Measurements from ENCODE around the gene OLFML1. TPM values are rescaled to one million over a fixed set of nuclear protein-coding genes. Genes with fewer than 3 reads are reported as not detected.

Gene OLFML1
- total and polyA plus RNA-seq, 2 of the 13 experiments (the other 11 are each of a cell fraction or from before 2014, with no cell fraction given) = 0.89 to 0.90 TPM

- Histone ChIP-seq H3K4me3 (replicated peaks in 1 of 3; ENCODE audit: insufficient read depth in 1 of 3, low read depth in 2 of 3, low read length in 3 of 3) (no peak overlapping the region), H3K4me1 (ENCODE audit: insufficient read depth, low read length) (peaks cover 15% of the 10 kb centered on the region; the same call in 1 of the 2 replicates), H3K27ac (ENCODE audit: extremely low read length, insufficient read depth, low read length) (no peak overlapping the region), H3K9ac (ENCODE audit: insufficient read depth, low read depth, low read length) (no peak overlapping the region), H3K4me2 (ENCODE audit: low read depth, low read length) (no peak overlapping the region), H3K79me2 (ENCODE audit: insufficient read depth, low read length) (no peaks in the 10 kb centered on the region), H2AFZ (ENCODE audit: low read length) (no peak overlapping the region), H3K36me3 (replicated peaks in 1 of 2; ENCODE audit: control insufficient read depth in 1 of 2, insufficient read depth in 2 of 2, low read length in 2 of 2) (no peaks in the 10 kb centered on the region), H4K20me1 (ENCODE audit: insufficient read depth, low read length) (no peaks in the 10 kb centered on the region), H3K27me3 (ENCODE audit: control insufficient read depth in 1 of 2, insufficient read depth in 2 of 2, low read length in 2 of 2) (0 out of 5 replicates have a peak, but pooled peaks cover 0 to 11% of the 10 kb centered on the region in 2 experiments), H3K9me3 (ENCODE audit: low read length) (no peaks in the 10 kb centered on the region)
- no peak for FAIRE-seq
- intact Hi-C loops (cut with micrococcal nuclease; ENCODE audit: unreplicated experiment) (no loop called here), in situ Hi-C loops (cut with HindIII; ENCODE audit: extremely low pct_ligation_motif_present, low pct_unique_long_range_greater_than_20kb) (no loop called here)
- ATAC-seq = no peak
- TF ChIP-seq CHD2 (IDR thresholded peaks at IDR 0.05; ENCODE audit: low read depth, low read length) (no peak), HMGA1 (CRISPR knock-in tag; conservative IDR thresholded peaks at IDR 0.05) (no peak), HDAC6 (IDR thresholded peaks at IDR 0.05; ENCODE audit: low read depth, low read length) (no peak)
- no peak for DNase-seq (ENCODE audit: low spot score)
- whole genome bisulfite sequencing (ENCODE audit: low lambda C conversion rate) = 66% methylated on average over 2 of the region's 2 CpGs
- CTCF ChIA-PET (ENCODE audit: low intra/inter-chr PET ratio, low total read pairs) = no interaction called here
- POLR2A ChIA-PET = no interaction called here
- BruUV-seq (replicated peaks) = no TSS peak
Measured at GRCh38 chr11:7487360-7487759, 2.1 kb downstream of the OLFML1 start.

GRCh38 chr11:7488681-7489080 is 3.4 kb downstream of the OLFML1 start:
- in situ Hi-C loops (cut with HindIII; ENCODE audit: extremely low pct_ligation_motif_present, low pct_unique_long_range_greater_than_20kb) = no loop called here
- ChIA-PET POLR2A (no interaction called here), CTCF (ENCODE audit: low intra/inter-chr PET ratio, low total read pairs) (no interaction called here)
- intact Hi-C loops (cut with micrococcal nuclease; ENCODE audit: unreplicated experiment) = no loop called here
- H3K79me2 ChIP-seq (ENCODE audit: insufficient read depth, low read length) = no peaks in the 10 kb centered on the region
- no peaks in the 10 kb centered on the region for H3K27me3 ChIP-seq (ENCODE audit: control insufficient read depth in 1 of 2, insufficient read depth in 2 of 2, low read length in 2 of 2)
- no peak overlapping the region for H3K4me3 ChIP-seq (replicated peaks in 1 of 3; ENCODE audit: insufficient read depth in 1 of 3, low read depth in 2 of 3, low read length in 3 of 3)
- no peak for ATAC-seq
- no peak overlapping the region for H3K9ac ChIP-seq (ENCODE audit: insufficient read depth, low read depth, low read length)
- no peaks in the 10 kb centered on the region for H3K9me3 ChIP-seq (ENCODE audit: low read length)
- no peak overlapping the region for H2AFZ ChIP-seq (ENCODE audit: low read length)
- no peak for DNase-seq (ENCODE audit: low spot score)
- H3K27ac ChIP-seq (ENCODE audit: extremely low read length, insufficient read depth, low read length) = no peak overlapping the region
- H3K4me1 ChIP-seq (ENCODE audit: insufficient read depth, low read length) = peaks cover 17% of the 10 kb centered on the region
- 30% methylated on average over 1 of the region's 1 CpG for WGBS (ENCODE audit: low lambda C conversion rate)
- H4K20me1 ChIP-seq (ENCODE audit: insufficient read depth, low read length) = no peaks in the 10 kb centered on the region
- FAIRE-seq = no peak
- H3K36me3 ChIP-seq (replicated peaks in 1 of 2; ENCODE audit: control insufficient read depth in 1 of 2, insufficient read depth in 2 of 2, low read length in 2 of 2) = no peaks in the 10 kb centered on the region
- no peak overlapping the region for H3K4me2 ChIP-seq (ENCODE audit: low read depth, low read length)
- BruUV-seq (replicated peaks) = no TSS peak
- TF ChIP-seq SMC3 (IDR thresholded peaks at IDR 0.05; ENCODE audit: low read length) = no peak
- no peak for TF ChIP-seq ZNF224 (CRISPR knock-in tag; IDR thresholded peaks at IDR 0.05)
- TF ChIP-seq CHCHD3 (CRISPR knock-in tag; IDR thresholded peaks at IDR 0.05) = no peak
- TF ChIP-seq ZFP82 (CRISPR knock-in tag; IDR thresholded peaks at IDR 0.05; ENCODE audit: borderline replicate concordance) = no peak
- TF ChIP-seq, protein P1, sequence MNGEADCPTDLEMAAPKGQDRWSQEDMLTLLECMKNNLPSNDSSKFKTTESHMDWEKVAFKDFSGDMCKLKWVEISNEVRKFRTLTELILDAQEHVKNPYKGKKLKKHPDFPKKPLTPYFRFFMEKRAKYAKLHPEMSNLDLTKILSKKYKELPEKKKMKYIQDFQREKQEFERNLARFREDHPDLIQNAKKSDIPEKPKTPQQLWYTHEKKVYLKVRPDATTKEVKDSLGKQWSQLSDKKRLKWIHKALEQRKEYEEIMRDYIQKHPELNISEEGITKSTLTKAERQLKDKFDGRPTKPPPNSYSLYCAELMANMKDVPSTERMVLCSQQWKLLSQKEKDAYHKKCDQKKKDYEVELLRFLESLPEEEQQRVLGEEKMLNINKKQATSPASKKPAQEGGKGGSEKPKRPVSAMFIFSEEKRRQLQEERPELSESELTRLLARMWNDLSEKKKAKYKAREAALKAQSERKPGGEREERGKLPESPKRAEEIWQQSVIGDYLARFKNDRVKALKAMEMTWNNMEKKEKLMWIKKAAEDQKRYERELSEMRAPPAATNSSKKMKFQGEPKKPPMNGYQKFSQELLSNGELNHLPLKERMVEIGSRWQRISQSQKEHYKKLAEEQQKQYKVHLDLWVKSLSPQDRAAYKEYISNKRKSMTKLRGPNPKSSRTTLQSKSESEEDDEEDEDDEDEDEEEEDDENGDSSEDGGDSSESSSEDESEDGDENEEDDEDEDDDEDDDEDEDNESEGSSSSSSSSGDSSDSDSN (CRISPR knock-in tag; IDR thresholded peaks at IDR 0.05) = no peak
- no peak for TF ChIP-seq NFATC3 (CRISPR knock-in tag; IDR thresholded peaks at IDR 0.05)
- no peak for TF ChIP-seq SSRP1 (CRISPR knock-in tag; IDR thresholded peaks at IDR 0.05)
- TF ChIP-seq SP2 (CRISPR knock-in tag; IDR thresholded peaks at IDR 0.05) = no peak
- TF ChIP-seq BRCA1 (CRISPR knock-in tag; IDR thresholded peaks at IDR 0.05) = no peak
- no peak for TF ChIP-seq RARG (CRISPR knock-in tag; IDR thresholded peaks at IDR 0.05; ENCODE audit: low read depth)
- no peak for TF ChIP-seq ZFAT (CRISPR knock-in tag; conservative IDR thresholded peaks at IDR 0.05)
- TF ChIP-seq ZNF12 (CRISPR knock-in tag; IDR thresholded peaks at IDR 0.05) = no peak
- TF ChIP-seq ZNF138 (CRISPR knock-in tag; IDR thresholded peaks at IDR 0.05; ENCODE audit: low read depth) = no peak
- TF ChIP-seq ELF3 (CRISPR knock-in tag; IDR thresholded peaks at IDR 0.05) = no peak
- no peak for TF ChIP-seq DPF2 (CRISPR knock-in tag; IDR thresholded peaks at IDR 0.05; ENCODE audit: borderline replicate concordance, low read depth)
- TF ChIP-seq BATF2 (CRISPR knock-in tag; IDR thresholded peaks at IDR 0.05) = no peak

All from HepG2 (cell line).